ENCODE results near the gene DNAJC4. TPM values are rescaled to one million over a fixed set of nuclear protein-coding genes. Genes with fewer than 3 reads are reported as not detected.

DNAJC4 gene
- polyA plus RNA-seq, 3 donors: 25.5 to 78.9 (median 32.5) TPM

DNA sequence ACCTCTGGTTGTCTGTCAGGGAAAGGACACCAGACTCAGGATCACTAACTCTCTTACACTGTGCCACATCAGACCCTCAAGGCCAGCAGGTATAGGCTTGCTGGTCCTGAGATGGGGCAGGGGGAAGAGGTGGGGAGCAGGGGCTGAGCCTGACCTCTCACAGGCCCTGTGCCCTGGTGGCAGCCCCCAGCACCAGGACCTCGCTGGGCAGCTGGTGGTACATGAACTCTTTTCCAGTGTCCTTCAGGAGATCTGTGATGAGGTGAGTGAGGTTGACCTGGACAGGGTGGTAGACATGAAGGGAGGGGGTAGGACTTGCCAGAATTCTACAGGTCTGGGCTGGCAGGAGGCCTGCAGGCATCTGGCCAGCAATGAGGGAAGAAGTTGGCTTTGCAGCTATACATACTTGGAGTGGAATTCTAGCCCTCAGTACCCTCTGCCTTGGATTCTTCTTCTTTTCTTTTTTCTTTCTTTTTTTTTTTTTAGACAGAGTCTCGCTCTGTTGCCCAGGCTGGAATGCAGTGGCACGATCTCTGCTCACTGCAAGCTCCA lies 2.9 kb upstream of the DNAJC4 start:
- H3K4me2 ChIP-seq (replicated peaks; ENCODE audit: extremely low read depth, low read length, poor library complexity, severe bottlenecking): peak overlapping the region; percentile 98
- intact Hi-C loops (cut with micrococcal nuclease): loop anchor here in 1 of 2 donors (2.0 kb wide), 1 partner anchor 13 kb away; the partner anchor contains the start of gene FKBP2

GRCh38 chr11:64229090-64229743 lies 1.1 kb upstream of the DNAJC4 start:
- H3K4me1 ChIP-seq (ENCODE audit: control insufficient read depth in 1 of 2, insufficient read depth in 2 of 2, low read length in 2 of 2): peaks cover 58 to 77% of the 10 kb centered on the region in 2 donors
- 86% methylated on average over 6 of the region's 12 CpGs for WGBS (ENCODE audit: insufficient coverage)
- TF ChIP-seq, protein P1, sequence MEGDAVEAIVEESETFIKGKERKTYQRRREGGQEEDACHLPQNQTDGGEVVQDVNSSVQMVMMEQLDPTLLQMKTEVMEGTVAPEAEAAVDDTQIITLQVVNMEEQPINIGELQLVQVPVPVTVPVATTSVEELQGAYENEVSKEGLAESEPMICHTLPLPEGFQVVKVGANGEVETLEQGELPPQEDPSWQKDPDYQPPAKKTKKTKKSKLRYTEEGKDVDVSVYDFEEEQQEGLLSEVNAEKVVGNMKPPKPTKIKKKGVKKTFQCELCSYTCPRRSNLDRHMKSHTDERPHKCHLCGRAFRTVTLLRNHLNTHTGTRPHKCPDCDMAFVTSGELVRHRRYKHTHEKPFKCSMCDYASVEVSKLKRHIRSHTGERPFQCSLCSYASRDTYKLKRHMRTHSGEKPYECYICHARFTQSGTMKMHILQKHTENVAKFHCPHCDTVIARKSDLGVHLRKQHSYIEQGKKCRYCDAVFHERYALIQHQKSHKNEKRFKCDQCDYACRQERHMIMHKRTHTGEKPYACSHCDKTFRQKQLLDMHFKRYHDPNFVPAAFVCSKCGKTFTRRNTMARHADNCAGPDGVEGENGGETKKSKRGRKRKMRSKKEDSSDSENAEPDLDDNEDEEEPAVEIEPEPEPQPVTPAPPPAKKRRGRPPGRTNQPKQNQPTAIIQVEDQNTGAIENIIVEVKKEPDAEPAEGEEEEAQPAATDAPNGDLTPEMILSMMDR (IDR thresholded peaks at IDR 0.05): no peak
- Mint-ChIP-seq H3K9me3 (peaks cover 0 to 8% (median 2%) of the 10 kb centered on the region in 7 donors), H3K4me1 (peaks cover 57% of the 10 kb centered on the region), H3K27ac (peak overlapping the region in 6 of 7 donors; percentile 12 to 96 (median 70)), H3K27me3 (ENCODE audit: low read depth in 3 of 3) (peaks cover 10 to 14% (median 14%) of the 10 kb centered on the region in 3 donors), H3K4me3 (peak overlapping the region; percentile 87 to 92), H3K36me3 (peaks cover 6 to 28% of the 10 kb centered on the region in 2 donors)
- peaks cover under 1 to 2% of the 10 kb centered on the region in 2 donors for H3K36me3 ChIP-seq (replicated peaks in 1 of 2; ENCODE audit: control insufficient read depth in 1 of 2, insufficient read depth in 2 of 2, low read length in 2 of 2)
- H3K9me3 ChIP-seq (replicated peaks in 1 of 2; ENCODE audit: control insufficient read depth in 1 of 2, insufficient read depth in 1 of 2, low read length in 2 of 2): no peaks in the 10 kb centered on the region
- H3K4me3 ChIP-seq (replicated peaks in 1 of 3; ENCODE audit: low read depth in 2 of 3, low read length in 3 of 3): peak overlapping the region in 1 of 3 experiments; percentile 82
- no peak for DNase-seq
- H3K79me2 ChIP-seq (ENCODE audit: insufficient read depth, low read length): peaks cover 38% of the 10 kb centered on the region
- intact Hi-C loops (cut with micrococcal nuclease): no loop called here
- no peak overlapping the region for H2AFZ ChIP-seq (ENCODE audit: insufficient read depth, low read depth, low read length, poor library complexity, severe bottlenecking)
- H3K27ac ChIP-seq (ENCODE audit: low read depth in 1 of 2, low read length in 2 of 2): peak overlapping the region; percentile 88 to 89
- H3K27me3 ChIP-seq (ENCODE audit: control insufficient read depth in 2 of 2, insufficient read depth in 2 of 2, low read length in 2 of 2): peaks cover 0 to 7% of the 10 kb centered on the region in 2 donors
- peak overlapping the region; percentile 98 for H3K4me2 ChIP-seq (replicated peaks; ENCODE audit: extremely low read depth, low read length, poor library complexity, severe bottlenecking)
- peaks cover 13% of the 10 kb centered on the region for H4K20me1 ChIP-seq (ENCODE audit: insufficient read depth, low read length)
- H3K9ac ChIP-seq (ENCODE audit: insufficient read depth, low read length, poor library complexity, severe bottlenecking): no peak overlapping the region

More for the DNA sequence above, 2.9 kb upstream of the DNAJC4 start:
- H3K36me3 Mint-ChIP-seq: peaks cover 12 to 33% of the 10 kb centered on the region in 2 donors
- H3K27ac Mint-ChIP-seq: peak overlapping the region; percentile 45 to 91 (median 87)
- no peak for DNase-seq
- no peaks in the 10 kb centered on the region for H3K27me3 ChIP-seq (ENCODE audit: control insufficient read depth in 2 of 2, insufficient read depth in 2 of 2, low read length in 2 of 2)
- peaks cover 38% of the 10 kb centered on the region for H3K79me2 ChIP-seq (ENCODE audit: insufficient read depth, low read length)
- 100% methylated on average over 1 of the region's 3 CpGs for WGBS (ENCODE audit: insufficient coverage)
- H3K4me1 Mint-ChIP-seq: peaks cover 57% of the 10 kb centered on the region
- peaks cover under 1 to 1% (median 1%) of the 10 kb centered on the region in 3 donors for H3K27me3 Mint-ChIP-seq (ENCODE audit: low read depth in 3 of 3)
- H3K4me1 ChIP-seq (ENCODE audit: control insufficient read depth in 1 of 2, insufficient read depth in 2 of 2, low read length in 2 of 2): peaks cover 53 to 72% of the 10 kb centered on the region in 2 donors
- H4K20me1 ChIP-seq (ENCODE audit: insufficient read depth, low read length): peaks cover 30% of the 10 kb centered on the region
- peak overlapping the region; percentile 78 to 92 for H3K27ac ChIP-seq (ENCODE audit: low read depth in 1 of 2, low read length in 2 of 2)
- H3K36me3 ChIP-seq (replicated peaks in 1 of 2; ENCODE audit: control insufficient read depth in 1 of 2, insufficient read depth in 2 of 2, low read length in 2 of 2): peaks cover 18% of the 10 kb centered on the region in 2 donors
- no peaks in the 10 kb centered on the region for H3K9me3 ChIP-seq (replicated peaks in 1 of 2; ENCODE audit: control insufficient read depth in 1 of 2, insufficient read depth in 1 of 2, low read length in 2 of 2)
- H3K9me3 Mint-ChIP-seq: peaks cover 0 to under 1% (median 0%) of the 10 kb centered on the region in 7 donors
- H3K9ac ChIP-seq (ENCODE audit: insufficient read depth, low read length, poor library complexity, severe bottlenecking): peak overlapping the region; percentile 84
- H3K4me3 ChIP-seq (replicated peaks in 1 of 3; ENCODE audit: low read depth in 2 of 3, low read length in 3 of 3): peak overlapping the region in 2 of 3 experiments; percentile 96 to 97
- H2AFZ ChIP-seq (ENCODE audit: insufficient read depth, low read depth, low read length, poor library complexity, severe bottlenecking): no peak overlapping the region
- TF ChIP-seq, protein P1 (IDR thresholded peaks at IDR 0.05): no peak
- peak overlapping the region; percentile 81 to 89 for H3K4me3 Mint-ChIP-seq
